CD4-positive, alpha-beta T cell treated with Interleukin-17A for 1 hour (primary cell): ENCODE results near the gene SNX32.

ENCODE experiments used
- DNase-seq: peaks from one replicate; pipeline ENCODE4 v3.0.0-alpha.2; 2020

The SNX32 gene

GRCh38 chr11:65857853-65858680 is 24.3 kb downstream of the SNX32 start, which contains the start of gene CFL1:
Gene CFL1 (minus strand): TSS chr11:65858180. CDS start chr11:65858099, 81 bp downstream.
- DNase-seq, result peak; percentile 98

- DNase-seq, result no peak
Measured at GRCh38 chr11:65858681-65859087, 24.9 kb downstream of the SNX32 start.

DNA sequence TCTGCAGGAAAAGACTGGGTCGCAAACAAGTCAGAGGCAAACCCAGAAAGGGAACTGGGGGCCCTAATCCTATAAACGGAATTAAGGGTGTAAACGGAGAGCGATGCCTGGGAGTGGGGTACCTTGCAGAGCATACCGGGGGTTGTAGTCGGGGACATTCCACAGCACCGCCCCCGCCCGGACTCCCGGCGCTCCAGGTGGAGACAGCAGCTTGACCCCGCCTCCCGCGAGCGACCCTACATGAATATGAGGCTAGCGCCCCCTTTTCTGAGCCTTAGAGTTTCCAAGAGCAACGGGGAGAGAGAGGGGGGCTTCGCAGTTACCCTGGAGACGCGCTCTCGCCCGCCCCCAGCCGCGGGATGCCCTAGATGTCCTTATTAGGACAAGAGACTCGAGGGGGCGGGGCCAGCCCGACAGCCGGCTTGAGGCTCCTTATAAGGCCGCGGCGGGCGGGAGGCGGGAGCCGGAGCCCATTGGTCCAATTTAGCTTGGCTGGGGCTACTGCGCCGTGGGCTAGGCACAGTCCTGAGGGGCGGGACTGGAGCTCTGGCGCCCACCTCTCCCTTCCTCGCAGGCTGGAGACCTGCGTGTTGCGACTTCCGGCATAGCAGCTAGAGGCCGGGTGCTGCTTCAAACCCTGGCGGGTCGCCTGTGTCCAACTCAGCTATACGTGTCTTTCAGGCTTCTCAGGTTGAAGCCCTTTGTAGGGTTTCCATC is 25.5 kb downstream of the SNX32 start:
- peak; percentile 97 for DNase-seq

DNA sequence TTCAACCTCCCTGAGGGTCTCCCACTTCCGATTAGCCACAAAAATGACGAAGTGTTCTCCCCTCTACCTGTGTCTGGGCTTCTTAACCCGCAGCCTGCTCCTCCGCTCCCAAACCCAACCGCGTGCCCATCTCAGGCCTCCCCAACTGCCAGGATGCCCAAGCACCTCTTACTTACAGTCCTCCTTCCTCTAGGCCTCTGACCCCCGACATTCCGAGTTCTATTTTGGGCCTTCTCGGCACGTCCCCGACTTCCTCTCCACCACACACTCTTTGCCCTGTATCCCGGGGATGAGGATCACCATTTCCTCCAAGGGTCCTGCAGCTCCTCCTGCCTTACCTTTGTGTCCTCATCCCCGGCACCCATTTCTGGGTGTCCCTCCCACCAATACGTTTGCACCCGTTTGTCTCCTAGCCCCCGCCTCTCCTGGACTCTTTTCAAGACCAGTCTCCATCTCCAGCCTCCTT is 26.1 kb downstream of the SNX32 start:
- DNase-seq, result no peak

GRCh38 chr11:65860278-65861164 is 26.8 kb downstream of the SNX32 start, which contains the start of gene MUS81:
Gene MUS81 (plus strand): TSS chr11:65860433. CDS start chr11:65860754, 321 bp downstream.
- DNase-seq, result peak; percentile 96

- DNase-seq, result no peak
Measured at GRCh38 chr11:65861165-65861505, 27.4 kb downstream of the SNX32 start.

DNA sequence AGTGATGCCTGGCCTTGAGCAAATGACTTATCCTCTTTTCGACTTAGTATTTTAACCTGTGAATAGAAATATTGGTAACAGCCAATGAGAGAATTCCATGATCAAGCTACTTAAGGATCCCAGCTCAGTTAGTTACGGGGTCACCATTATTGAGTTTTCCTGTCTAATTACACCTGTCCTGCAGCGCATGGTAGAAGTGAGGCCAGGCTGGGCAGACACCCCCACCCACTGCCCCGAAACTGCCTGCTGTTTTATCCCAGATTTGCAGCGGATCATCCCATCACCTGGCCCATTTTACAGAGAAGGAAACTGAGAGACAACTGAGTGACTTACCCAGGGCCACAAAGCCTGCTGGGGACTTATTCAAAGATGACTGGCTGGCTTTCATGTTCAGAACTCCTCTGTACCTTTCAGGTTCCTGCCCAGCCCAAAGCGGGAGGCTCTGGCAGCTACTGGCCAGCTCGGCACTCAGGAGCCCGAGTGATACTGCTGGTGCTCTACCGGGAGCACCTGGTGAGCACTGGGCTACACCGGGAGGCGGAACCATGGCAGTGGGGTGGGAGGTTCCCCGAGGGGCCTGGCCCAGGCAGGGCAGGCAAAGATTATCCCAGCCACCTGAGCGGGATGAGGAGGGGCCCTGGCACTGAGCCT is 27.9 kb downstream of the SNX32 start:
- no peak for DNase-seq

DNA sequence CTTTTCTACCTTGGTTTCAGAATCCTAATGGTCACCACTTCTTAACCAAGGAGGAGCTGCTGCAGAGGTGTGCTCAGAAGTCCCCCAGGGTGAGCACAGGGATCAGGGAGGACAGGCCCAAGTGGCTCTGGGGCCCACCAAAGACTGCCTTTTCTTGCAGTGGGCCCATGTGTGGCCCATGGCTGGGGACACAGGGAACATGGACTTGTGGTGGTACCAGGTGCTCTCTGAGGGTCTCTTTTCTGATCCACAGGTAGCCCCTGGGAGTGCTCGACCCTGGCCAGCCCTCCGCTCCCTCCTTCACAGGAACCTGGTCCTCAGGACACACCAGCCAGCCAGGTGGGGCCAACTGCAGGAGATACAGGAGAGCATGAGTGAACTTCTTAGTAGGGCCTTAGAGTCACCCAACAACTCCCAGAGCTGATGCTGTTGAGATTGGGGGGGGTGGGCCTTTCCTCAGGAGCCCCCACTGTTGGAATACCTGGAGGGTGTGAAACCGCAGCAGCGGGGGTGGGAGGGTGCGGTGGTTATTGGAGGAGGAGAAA is 28.5 kb downstream of the SNX32 start:
- DNase-seq, result no peak

DNA sequence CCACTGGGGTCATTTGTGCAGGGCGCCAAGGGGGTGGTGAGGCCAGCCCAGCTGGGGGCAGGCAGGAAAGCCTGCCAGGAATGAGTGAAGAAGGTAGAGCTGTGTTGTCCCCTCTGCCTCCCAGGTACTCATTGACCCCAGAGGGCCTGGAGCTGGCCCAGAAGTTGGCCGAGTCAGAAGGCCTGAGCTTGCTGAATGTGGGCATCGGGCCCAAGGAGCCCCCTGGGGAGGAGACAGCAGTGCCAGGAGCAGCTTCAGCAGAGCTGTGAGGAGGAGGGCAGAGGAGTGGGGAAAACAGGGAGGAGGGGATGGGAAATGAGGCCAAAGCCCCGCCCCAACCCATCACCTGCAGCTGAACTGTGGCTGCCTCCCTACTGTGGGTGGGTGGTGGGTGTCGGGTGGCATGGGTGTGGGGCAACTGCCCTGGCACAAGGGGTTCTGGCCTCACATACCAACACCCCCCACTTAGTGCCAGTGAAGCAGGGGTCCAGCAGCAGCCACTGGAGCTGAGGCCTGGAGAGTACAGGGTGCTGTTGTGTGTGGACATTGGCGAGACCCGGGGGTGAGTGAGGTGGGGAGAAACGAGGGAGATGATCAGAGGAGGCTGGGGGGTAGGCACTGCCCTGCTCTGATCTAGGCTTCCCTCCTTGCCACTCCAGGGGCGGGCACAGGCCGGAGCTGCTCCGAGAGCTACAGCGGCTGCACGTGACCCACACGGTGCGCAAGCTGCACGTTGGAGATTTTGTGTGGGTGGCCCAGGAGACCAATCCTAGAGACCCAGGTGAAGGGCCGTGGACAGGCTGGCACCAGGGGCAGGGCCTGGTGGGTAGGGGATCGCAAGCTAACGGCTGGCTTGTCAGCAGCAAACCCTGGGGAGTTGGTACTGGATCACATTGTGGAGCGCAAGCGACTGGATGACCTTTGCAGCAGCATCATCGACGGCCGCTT is 29.5 kb downstream of the SNX32 start:
- no peak for DNase-seq

- no peak for DNase-seq
Measured at GRCh38 chr11:65863889-65864705, 30.3 kb downstream of the SNX32 start.

GRCh38 chr11:65864706-65865471 is 31.1 kb downstream of the SNX32 start:
- no peak for DNase-seq

GRCh38 chr11:65865550-65866172 is 31.9 kb downstream of the SNX32 start:
- DNase-seq, result no peak

GRCh38 chr11:65866509-65867283 is 32.9 kb downstream of the SNX32 start:
- DNase-seq, result no peak

DNA sequence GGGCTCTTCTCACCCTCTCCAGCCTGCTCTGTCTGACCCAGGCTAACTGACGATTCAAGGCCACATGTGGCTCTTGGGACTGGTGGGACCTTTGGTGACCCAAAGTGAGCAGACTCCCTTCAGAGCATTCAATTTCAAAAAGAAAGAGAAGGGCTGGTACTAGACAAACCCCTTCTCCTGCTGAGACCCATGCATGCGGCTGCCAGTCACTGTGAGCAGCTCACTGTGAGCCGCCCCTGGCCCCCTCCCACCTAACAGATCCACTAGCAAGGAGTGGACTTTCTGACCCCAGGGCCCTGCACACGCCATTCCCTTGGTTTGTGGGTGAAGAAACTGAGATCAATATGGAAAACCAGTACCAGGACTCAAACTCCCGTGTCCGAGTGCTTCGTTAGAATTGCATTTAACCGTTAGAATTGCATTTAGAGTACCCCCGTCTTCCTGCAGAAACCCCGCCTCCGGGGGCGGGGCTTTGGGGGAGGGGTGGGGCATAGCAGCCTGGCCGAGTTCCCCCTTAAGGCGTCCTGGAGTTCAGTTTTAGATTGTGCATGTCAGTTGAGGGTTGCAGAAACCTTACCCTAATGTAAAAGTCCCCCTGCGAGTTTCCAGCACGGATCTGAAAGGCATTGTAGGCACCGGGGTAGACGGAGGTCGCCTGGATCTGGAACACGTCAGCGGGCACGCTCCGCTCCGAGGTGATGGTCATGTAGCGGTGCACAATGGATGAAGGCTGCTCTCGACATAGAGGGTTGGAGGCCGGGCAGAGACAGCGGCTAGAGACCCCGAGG is 33.7 kb downstream of the SNX32 start:
- DNase-seq, result no peak

GRCh38 chr11:65868076-65868667 is 34.4 kb downstream of the SNX32 start:
- DNase-seq, result no peak

GRCh38 chr11:65868907-65869306 is 35.1 kb downstream of the SNX32 start:
- no peak for DNase-seq
